ENCODE results near the gene KRTAP20-2.

DNA sequence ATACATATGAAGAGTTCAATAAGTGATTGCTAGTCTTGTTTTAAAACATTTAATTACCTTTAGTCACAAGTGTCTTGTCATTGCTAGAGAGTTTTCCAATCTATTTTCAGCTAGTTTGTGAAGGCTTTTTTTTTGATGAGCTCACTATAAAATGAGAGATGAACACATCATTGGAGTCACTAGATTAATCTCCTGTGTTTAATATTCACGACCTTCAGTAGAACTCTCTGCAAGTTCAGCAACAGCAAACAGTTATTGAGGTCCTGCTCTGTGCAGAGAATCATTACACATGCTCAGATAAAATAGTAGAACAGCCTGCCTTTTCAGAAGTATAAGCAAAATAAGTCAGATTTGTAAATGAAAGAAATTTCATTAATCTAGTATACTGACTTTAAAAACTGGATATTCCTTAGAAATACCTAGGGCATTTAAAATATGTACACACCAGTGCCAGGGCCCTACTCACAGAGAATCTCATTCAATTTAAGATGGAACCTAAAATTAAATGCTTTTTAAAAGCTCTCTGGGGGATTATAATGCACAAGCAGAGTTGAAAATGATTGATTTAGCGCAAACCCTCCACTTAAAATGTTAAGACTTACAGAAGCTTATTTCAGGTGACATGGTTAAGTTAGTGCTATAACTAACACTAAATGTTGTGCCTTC, 38.1 kb downstream of the KRTAP20-2 start:
- TF ChIP-seq, protein P1, sequence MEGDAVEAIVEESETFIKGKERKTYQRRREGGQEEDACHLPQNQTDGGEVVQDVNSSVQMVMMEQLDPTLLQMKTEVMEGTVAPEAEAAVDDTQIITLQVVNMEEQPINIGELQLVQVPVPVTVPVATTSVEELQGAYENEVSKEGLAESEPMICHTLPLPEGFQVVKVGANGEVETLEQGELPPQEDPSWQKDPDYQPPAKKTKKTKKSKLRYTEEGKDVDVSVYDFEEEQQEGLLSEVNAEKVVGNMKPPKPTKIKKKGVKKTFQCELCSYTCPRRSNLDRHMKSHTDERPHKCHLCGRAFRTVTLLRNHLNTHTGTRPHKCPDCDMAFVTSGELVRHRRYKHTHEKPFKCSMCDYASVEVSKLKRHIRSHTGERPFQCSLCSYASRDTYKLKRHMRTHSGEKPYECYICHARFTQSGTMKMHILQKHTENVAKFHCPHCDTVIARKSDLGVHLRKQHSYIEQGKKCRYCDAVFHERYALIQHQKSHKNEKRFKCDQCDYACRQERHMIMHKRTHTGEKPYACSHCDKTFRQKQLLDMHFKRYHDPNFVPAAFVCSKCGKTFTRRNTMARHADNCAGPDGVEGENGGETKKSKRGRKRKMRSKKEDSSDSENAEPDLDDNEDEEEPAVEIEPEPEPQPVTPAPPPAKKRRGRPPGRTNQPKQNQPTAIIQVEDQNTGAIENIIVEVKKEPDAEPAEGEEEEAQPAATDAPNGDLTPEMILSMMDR (IDR thresholded peaks at IDR 0.05; ENCODE audit: poor library complexity) = no peak
- no peak for TF ChIP-seq EZH2phosphoT487 (IDR thresholded peaks at IDR 0.05; ENCODE audit: low read depth, severe bottlenecking, unreplicated experiment)
